Neural progenitor cell (in vitro differentiated cells): Measurements from ENCODE around the gene ETV6.

ENCODE experiments used
- CTCF ChIP-seq: fragments of 200-600 bp; sonication (generic); IDR thresholded peaks from 2 replicates; pipeline ENCODE4 v1.5.1; 2017; ENCODE audit warnings: antibody characterized with exemption, mild to moderate bottlenecking
- EZH2 ChIP-seq: fragments of 200-600 bp; sonication (generic); IDR thresholded peaks from 2 replicates; pipeline ENCODE4 v1.6.1; 2017; ENCODE audit warnings: antibody characterized with exemption, mild to moderate bottlenecking, moderate library complexity
- EZH2phosphoT487 ChIP-seq: fragments of 200-600 bp; sonication (generic); IDR thresholded peaks from 2 replicates; pipeline ENCODE4 v1.6.1; 2017; ENCODE audit warnings: antibody characterized with exemption

- TF ChIP-seq EZH2 (no peak), CTCF (no peak), EZH2phosphoT487 (no peak)
Measured at GRCh38 chr12:11730299-11731041, 81.0 kb downstream of the ETV6 start.
